Heart right ventricle (tissue), 16 donors: ENCODE results near the gene CYP2W1. TPM values are rescaled to one million over a fixed set of nuclear protein-coding genes. Genes with fewer than 3 reads are reported as not detected.
"Not testable (repeated sequence)": the region's sequence is repeated elsewhere in the genome, so short reads cannot be mapped to it uniquely, and the experiment has no call there.

ENCODE experiments used
- ATAC-seq, 8 donors: fragments of 200-7000 bp; cut with Tn5 transposase; one replicate each; pipeline ENCODE4 v1.9.1; 2020; ENCODE audit warnings: mild to moderate bottlenecking in 8 of 8, moderate library complexity in 8 of 8, moderate number of reproducible peaks in 1 of 8
- DNase-seq, 2 donors: peaks; one replicate each; pipeline ENCODE4 v3.0.0-alpha.2; 2020
- H3K27ac ChIP-seq, 10 donors: fragments of 200-600 bp; sonication (generic) in 2 of 10; one replicate each; pipeline versions ENCODE4 v1.5.0 to v1.8.0; 2020 to 2022; ENCODE audit warnings: mild to moderate bottlenecking in 3 of 10
- H3K27me3 ChIP-seq, 7 donors: fragments of 200-600 bp; one replicate each; pipeline ENCODE4 v1.8.0; 2021 to 2022; ENCODE audit warnings: mild to moderate bottlenecking in 2 of 7
- H3K36me3 ChIP-seq, 9 donors: fragments of 200-600 bp; sonication (generic) in 1 of 9; one replicate each; pipeline versions ENCODE4 v1.5.0 to v1.8.0; 2020 to 2022; ENCODE audit warnings: mild to moderate bottlenecking in 2 of 9
- H3K4me1 ChIP-seq, 9 donors: fragments of 200-600 bp; sonication (generic) in 1 of 9; one replicate each; pipeline versions ENCODE4 v1.5.0 to v1.8.0; 2020 to 2022; ENCODE audit warnings: mild to moderate bottlenecking in 4 of 9
- H3K4me3 ChIP-seq, 10 donors: fragments of 200-600 bp; sonication (generic) in 2 of 10; one replicate each; pipeline versions ENCODE4 v1.5.0 to v1.8.0; 2020 to 2022; ENCODE audit warnings: mild to moderate bottlenecking in 7 of 10, moderate library complexity in 2 of 10
- H3K9me3 ChIP-seq, 11 donors: fragments of 200-600 bp in 10 of 11; sonication (generic) in 2 of 11; one replicate each; pipeline versions ENCODE4 v1.5.0 to v1.8.0; 2013 to 2022; ENCODE audit warnings: mild to moderate bottlenecking in 2 of 11, control low read depth in 1 of 11, moderate library complexity in 1 of 11
- CTCF ChIP-seq, 9 donors: fragments of 200-600 bp; sonication (generic) in 2 of 9; IDR thresholded peaks; one replicate each; pipeline versions ENCODE4 v1.5.0 to v1.8.0; 2021 to 2022; ENCODE audit warnings: antibody characterized with exemption in 9 of 9, mild to moderate bottlenecking in 5 of 9, moderate library complexity in 1 of 9
- WGBS, 2 donors: extraction: QIAGEN DNeasy Blood & Tissue Kit; methylation state at CpG; one replicate each; pipeline ENCODE4 v1.1.7; 2013; ENCODE audit warnings: inconsistent platforms in 1 of 2; 5-methylcytosine and 5-hydroxymethylcytosine counted together
- intact Hi-C, 10 donors: fragments of 100-400 bp; cut with DNase I; formaldehyde crosslinking; loops; one replicate each; pipeline versions ENCODE4 v1.11.1 to v1.14.2; 2022
- polyA plus RNA-seq, 2 donors: library from polyadenylated mRNA; stranded (reverse); fragments of 200-250 nt; gene quantifications; one replicate each; pipeline ENCODE4 v1.2.3, GENCODE V29; 2013
- total RNA-seq, 10 donors: library from RNA; stranded (reverse); fragmentation: NEBNext Ultra II Directional in 3 of 10; extraction: Animal tissue kit (Norgen Biotek cat#: 25700) in 3 of 10; gene quantifications; one replicate each; pipeline versions ENCODE4 v1.2.1 to v1.2.4, GENCODE V29; 2021 to 2023
- donor health status: Arrhythmogenic right ventricular cardiomyopathy.
- donor health status: ischemic (EF 13 %, LVEDD 7.1; RV severe dilation, severe dysfunction).
- donor health status: healthy with polysubstance abuse.
- donor health status: DM: no; HTN: yes; CAD: no.
- donor health status: DM: no; HTN: no; CAD: no.
- donor health status: ischemic (EF 25% LVEDD 6.9; RV normal size, moderate dysfunction).
- donor health status: ischemic (EF 25% LVEDD 5.7; RV mildly dilated, moderate dysfunction).
- donor health status: healthy.
- donor health status: DM: yes; HTN: yes; CAD: no.
- donor health status: Ischemic cardiomyopathy.
- donor health status: ischemic (EF 35%, LVEDD 5.7; RV mildly dilated, moderate dysfunction).
- donor health status: nonischemic (EF 11% LVEDD 7.7; RV severe dilation, severe dysfunction).
- donor health status: DM: yes; HTN: yes; CAD: no.
- donor health status: PGD.
- donor health status: ischemic (EF 29% LVEDD 5.4; RV normal size, mild dysfunction).
- donor health status: nonischemic (EF 23%, LVEDD 6.1; RV moderate dilation, normal function).

CYP2W1 gene
- total and polyA plus RNA-seq, 12 donors, result not detected

DNA sequence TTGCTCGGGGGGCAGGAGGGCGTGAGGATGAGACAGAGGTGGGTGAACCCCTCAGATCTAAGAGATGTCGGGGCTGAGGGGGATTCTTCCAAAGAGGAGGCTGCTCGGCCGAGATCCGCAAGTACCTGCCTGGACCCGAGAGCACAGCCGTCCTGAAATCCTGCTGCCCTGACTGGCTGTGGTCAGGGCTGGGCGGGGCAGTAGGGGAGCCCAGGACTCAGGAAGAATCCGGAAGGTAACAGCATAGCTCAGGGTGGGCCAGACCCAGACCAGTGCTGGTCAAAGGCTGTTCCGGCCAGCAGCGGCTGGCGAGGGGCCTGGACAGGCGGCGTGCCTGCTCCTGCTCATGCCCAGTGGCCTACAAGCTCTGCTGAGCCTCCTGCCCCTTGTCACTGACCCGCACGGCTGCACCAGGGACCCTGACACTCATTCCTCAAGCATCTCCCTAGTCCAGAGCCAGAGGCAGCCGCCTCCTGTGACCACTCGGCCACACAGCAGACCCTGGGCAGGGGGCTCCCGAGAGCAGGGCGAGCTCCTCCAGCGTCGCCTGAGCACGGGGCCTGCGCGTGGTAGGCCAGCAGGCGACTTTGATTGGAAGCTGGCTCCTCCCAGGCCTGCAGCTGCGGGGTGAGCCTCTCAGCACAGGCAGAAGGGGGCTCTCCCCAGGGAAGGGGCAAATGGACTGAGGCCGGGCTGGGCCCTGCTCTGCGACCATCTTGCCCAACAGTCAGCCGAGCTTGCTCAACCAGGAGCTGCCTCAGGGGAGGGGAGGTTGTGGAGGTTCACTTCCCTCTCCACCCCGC lies 25.4 kb upstream of the CYP2W1 start:
- no peak for TF ChIP-seq CTCF (IDR thresholded peaks at IDR 0.05)
- H3K27ac ChIP-seq, result peak overlapping the region in 1 of 10 donors; percentile 26
- WGBS, 2 donors, result 68 to 81% methylated on average over 32 of the region's 32 CpGs
- ATAC-seq (peak in 1 of 8 donors; percentile 18), DNase-seq (peak in 1 of 2 donors; percentile 54)
- no peak overlapping the region for H3K4me3 ChIP-seq
- H3K27me3 ChIP-seq, result peaks cover 0 to 25% (median 14%) of the 10 kb centered on the region in 7 donors
- H3K4me1 ChIP-seq, result peaks cover 4 to 48% (median 12%) of the 10 kb centered on the region in 9 donors
- no peaks in the 10 kb centered on the region for H3K9me3 ChIP-seq
- intact Hi-C loops, result no loop called here
- no peaks in the 10 kb centered on the region for H3K36me3 ChIP-seq

- 83 to 86% methylated on average over 36 of the region's 36 CpGs for WGBS, 2 donors
- no peak for DNase-seq
- H3K4me3 ChIP-seq, result no peak overlapping the region
- peaks cover under 1 to 46% (median 8%) of the 10 kb centered on the region in 9 donors for H3K4me1 ChIP-seq
- no peak for ATAC-seq
- H3K36me3 ChIP-seq, result no peaks in the 10 kb centered on the region
- TF ChIP-seq CTCF (IDR thresholded peaks at IDR 0.05), result no peak
- H3K27ac ChIP-seq, result no peak overlapping the region
- no peaks in the 10 kb centered on the region for H3K9me3 ChIP-seq
- intact Hi-C loops, result no loop called here
- H3K27me3 ChIP-seq, result peaks cover 0 to 16% (median 8%) of the 10 kb centered on the region in 7 donors
Observed at GRCh38 chr7:958221-959200, 24.5 kb upstream of the CYP2W1 start.

- 77 to 83% methylated on average over 20 of the region's 20 CpGs for WGBS, 2 donors
- Histone ChIP-seq H3K9me3 (no peaks in the 10 kb centered on the region), H3K27ac (no peak overlapping the region), H3K27me3 (peaks cover 0 to 11% (median 4%) of the 10 kb centered on the region in 7 donors), H3K4me3 (no peak overlapping the region), H3K36me3 (no peaks in the 10 kb centered on the region), H3K4me1 (peaks cover 7 to 49% (median 11%) of the 10 kb centered on the region in 9 donors)
- ATAC-seq, result no peak
- intact Hi-C loops, result no loop called here
- TF ChIP-seq CTCF (IDR thresholded peaks at IDR 0.05), result no peak
- no peak for DNase-seq
Observed at GRCh38 chr7:959271-959670, 23.7 kb upstream of the CYP2W1 start.

GRCh38 chr7:959740-960139 lies 23.2 kb upstream of the CYP2W1 start:
- H3K36me3 ChIP-seq, H3K9me3 ChIP-seq, DNase-seq, ATAC-seq, H3K27ac ChIP-seq, H3K4me3 ChIP-seq: not testable (repeated sequence)
- intact Hi-C loops, result loop anchor here in 1 of 10 donors (10.0 kb wide), 2 partner anchors 75 to 175 kb away; no protein-coding TSS in a partner anchor
- Histone ChIP-seq H3K4me1 (peaks cover 11 to 54% (median 15%) of the 10 kb centered on the region in 9 donors), H3K27me3 (peaks cover 0 to 10% (median 4%) of the 10 kb centered on the region in 7 donors)
- WGBS, 2 donors, result 93 to 97% methylated on average over 10 of the region's 10 CpGs
